ENCODE results near the gene STK32C. TPM values are rescaled to one million over a fixed set of nuclear protein-coding genes. Genes with fewer than 3 reads are reported as not detected.

STK32C gene
- total RNA-seq, 1 donor from 2014 or later = 12.9 TPM

GRCh38 chr10:132172091-132173066 lies 135.4 kb downstream of the STK32C start:
- TF ChIP-seq, protein P1, sequence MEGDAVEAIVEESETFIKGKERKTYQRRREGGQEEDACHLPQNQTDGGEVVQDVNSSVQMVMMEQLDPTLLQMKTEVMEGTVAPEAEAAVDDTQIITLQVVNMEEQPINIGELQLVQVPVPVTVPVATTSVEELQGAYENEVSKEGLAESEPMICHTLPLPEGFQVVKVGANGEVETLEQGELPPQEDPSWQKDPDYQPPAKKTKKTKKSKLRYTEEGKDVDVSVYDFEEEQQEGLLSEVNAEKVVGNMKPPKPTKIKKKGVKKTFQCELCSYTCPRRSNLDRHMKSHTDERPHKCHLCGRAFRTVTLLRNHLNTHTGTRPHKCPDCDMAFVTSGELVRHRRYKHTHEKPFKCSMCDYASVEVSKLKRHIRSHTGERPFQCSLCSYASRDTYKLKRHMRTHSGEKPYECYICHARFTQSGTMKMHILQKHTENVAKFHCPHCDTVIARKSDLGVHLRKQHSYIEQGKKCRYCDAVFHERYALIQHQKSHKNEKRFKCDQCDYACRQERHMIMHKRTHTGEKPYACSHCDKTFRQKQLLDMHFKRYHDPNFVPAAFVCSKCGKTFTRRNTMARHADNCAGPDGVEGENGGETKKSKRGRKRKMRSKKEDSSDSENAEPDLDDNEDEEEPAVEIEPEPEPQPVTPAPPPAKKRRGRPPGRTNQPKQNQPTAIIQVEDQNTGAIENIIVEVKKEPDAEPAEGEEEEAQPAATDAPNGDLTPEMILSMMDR (conservative IDR thresholded peaks at IDR 0.05) = no peak
- Mint-ChIP-seq H3K27ac (no peak overlapping the region), H3K4me1 (ENCODE audit: unreplicated experiment) (peaks cover 5% of the 10 kb centered on the region), H3K27me3 (peaks cover 50% of the 10 kb centered on the region), H3K36me3 (peaks cover 3% of the 10 kb centered on the region), H3K9me3 (peaks cover 3% of the 10 kb centered on the region), H3K4me3 (no peak overlapping the region)
- DNase-seq (ENCODE audit: extremely low spot score, unreplicated experiment) = no peak

GRCh38 chr10:132170561-132171361 lies 137.0 kb downstream of the STK32C start:
- peaks cover 3% of the 10 kb centered on the region for H3K36me3 Mint-ChIP-seq
- peaks cover 40% of the 10 kb centered on the region for H3K27me3 Mint-ChIP-seq
- DNase-seq (ENCODE audit: extremely low spot score, unreplicated experiment) = no peak
- H3K9me3 Mint-ChIP-seq = peaks cover 3% of the 10 kb centered on the region
- TF ChIP-seq, protein P1 (conservative IDR thresholded peaks at IDR 0.05) = no peak
- H3K4me1 Mint-ChIP-seq (ENCODE audit: unreplicated experiment) = no peaks in the 10 kb centered on the region
- H3K4me3 Mint-ChIP-seq = no peak overlapping the region
- H3K27ac Mint-ChIP-seq = no peak overlapping the region

DNA sequence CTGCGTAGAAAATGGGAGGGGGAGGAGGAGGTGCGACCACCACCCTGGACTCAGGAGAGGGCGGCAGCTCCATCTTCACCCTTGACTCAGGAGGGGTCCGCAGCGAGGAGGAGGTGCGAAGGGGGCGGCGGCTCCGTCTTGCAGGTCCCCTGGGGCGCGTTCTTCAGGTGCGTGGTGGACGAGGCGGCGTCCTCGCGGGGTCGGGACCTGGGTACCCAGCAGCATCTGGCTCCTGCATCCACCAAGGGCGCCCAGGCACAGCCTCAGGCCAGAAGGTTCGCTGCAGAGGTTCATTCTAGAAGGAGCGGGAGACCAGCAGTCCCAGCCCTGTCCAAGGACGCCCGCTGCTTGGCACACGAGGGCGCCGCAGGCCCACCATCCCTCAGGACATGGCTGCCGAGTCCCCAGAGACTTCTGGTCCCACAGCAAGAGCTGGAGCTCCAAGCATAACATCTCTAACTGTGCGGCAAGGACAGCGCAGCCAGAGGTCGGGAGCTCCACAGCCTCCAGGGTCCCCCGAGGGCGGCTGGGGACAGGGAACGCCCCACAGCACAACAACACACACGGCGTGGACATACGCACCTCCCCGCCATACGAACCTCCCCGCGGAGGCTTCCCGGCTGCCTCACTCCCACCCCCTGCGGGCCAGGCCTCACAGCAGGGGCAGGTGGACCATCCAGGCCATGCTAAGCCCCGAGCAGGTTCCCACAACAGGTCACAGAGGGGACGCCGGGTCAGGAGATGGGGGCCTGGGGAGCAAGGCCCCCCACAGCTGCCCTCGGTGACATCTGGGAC lies 137.8 kb downstream of the STK32C start:
- H3K36me3 Mint-ChIP-seq = peaks cover 3% of the 10 kb centered on the region
- no peaks in the 10 kb centered on the region for H3K4me1 Mint-ChIP-seq (ENCODE audit: unreplicated experiment)
- DNase-seq (ENCODE audit: extremely low spot score, unreplicated experiment) = no peak
- no peak overlapping the region for H3K4me3 Mint-ChIP-seq
- TF ChIP-seq, protein P1 (conservative IDR thresholded peaks at IDR 0.05) = no peak
- peaks cover 33% of the 10 kb centered on the region for H3K27me3 Mint-ChIP-seq
- no peak overlapping the region for H3K27ac Mint-ChIP-seq
- H3K9me3 Mint-ChIP-seq = peaks cover 3% of the 10 kb centered on the region

DNA sequence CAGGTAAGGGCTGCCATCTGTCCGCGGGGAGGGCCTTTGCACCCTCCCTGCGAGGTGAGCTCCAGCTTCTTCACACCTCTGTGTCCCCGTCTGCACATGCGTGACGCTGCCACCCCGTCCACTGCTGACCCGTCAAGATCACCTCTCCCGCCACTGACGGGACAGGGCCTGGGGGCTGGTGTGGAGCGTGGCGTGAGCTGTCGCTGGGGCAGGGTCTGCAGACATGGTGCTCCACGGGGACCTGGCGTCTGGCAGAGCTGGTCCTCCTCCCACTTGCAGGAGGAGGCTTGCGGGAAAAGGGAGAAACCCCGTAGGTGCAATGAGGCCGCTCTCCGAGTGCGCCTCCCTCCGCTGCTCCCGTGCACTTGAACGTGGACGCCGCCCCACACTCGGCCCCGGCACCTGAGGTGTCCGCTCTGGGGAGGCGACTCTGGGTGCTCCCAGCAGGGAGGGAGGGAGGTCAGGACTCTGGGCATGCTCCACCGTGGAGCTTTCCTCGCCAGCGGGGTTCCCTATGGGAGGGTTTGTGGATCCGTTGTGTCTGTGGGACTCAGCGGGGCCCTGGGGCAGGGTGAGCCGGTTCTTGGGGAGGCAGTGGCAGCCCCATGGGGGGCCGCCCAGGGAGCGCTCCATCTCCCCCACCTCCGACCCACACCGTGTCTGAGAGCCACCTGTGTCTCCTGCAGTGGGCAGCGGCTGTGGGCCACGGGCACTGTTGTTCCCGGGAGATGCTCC lies 138.6 kb downstream of the STK32C start:
- TF ChIP-seq, protein P1 (conservative IDR thresholded peaks at IDR 0.05) = no peak
- Mint-ChIP-seq H3K27ac (no peak overlapping the region), H3K9me3 (peaks cover 3% of the 10 kb centered on the region), H3K4me3 (no peak overlapping the region), H3K27me3 (peaks cover 31% of the 10 kb centered on the region), H3K4me1 (ENCODE audit: unreplicated experiment) (no peaks in the 10 kb centered on the region), H3K36me3 (peaks cover 3% of the 10 kb centered on the region)
- no peak for DNase-seq (ENCODE audit: extremely low spot score, unreplicated experiment)
